NCI-H187 (cell line): ENCODE measurements around the gene FARSB.

ENCODE experiments used
- DNase-seq, 2 experiments: peaks; one replicate each; lab custom pipeline; 2025; lab: John Stamatoyannopoulos, UW

Gene FARSB

GRCh38 chr2:222663479-222663878 is 7.6 kb upstream of the FARSB start:
- DNase-seq = no peak

DNA sequence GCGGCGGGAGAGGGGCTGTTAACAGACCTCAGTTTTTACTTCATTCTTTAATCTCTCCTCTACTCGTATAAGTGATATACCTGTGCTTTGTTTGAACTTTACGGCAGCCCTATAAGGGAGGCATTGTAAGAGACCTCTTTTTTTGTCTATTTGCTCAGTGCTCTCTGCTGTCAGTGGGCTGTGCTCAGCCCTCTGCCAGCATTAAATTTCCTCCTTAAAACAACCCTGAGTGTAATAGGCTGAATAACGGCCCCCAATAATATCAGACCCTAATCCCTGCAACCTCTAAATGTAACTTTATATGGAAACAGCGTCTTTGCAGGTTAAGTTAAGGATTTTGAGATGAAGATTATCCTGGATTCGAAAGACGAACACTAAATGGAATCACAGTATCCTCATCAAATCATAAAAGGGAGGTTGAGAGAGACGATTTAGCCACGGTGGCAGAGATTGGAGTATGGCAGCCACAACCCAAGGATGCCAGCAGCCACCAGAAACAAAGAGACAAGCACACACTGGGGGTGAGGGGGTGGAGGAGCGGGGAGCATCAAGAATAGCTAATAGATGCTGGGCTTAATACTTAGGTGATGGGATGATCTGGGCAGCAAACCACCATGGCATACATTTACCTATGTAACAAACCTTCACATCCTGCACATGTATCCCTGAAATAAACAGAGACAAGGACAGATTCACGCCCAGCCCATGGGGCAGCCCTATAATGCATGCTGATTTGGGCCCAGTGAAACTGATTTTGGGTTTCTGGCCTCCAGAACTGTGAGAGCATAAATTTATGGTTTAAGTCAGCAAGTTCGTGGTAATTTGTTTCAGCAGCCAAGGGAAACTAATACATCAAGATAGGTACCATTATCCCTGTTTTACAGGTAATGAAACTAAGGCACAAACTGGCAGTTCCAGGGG is 894 bp upstream of the FARSB start:
- DNase-seq = no peak

GRCh38 chr2:222653280-222653679 is 2.6 kb downstream of the FARSB start:
- DNase-seq = no peak

GRCh38 chr2:222652491-222653255 is 3.2 kb downstream of the FARSB start:
- DNase-seq = no peak

- DNase-seq = no peak
These were observed 4.0 kb downstream of the FARSB start for GRCh38 chr2:222651718-222652418.

DNA sequence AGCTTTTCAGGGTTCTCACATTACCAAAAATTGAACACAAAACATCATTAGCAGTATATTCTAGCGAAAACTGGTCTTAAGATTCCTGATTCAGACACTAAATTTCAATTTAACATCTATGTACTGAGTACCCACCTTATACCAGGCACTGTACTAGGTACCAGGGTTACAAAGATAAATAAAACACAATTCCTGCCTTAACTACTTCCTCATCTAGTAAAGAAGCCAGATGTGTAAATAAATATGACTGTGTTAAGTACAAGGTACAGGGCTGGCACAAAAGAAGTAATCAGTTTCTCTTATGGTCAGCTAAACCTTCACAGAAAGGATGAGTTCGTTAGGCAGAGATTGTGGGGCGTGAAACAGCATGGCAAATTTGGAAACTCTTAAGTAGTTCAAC is 6.1 kb downstream of the FARSB start:
- DNase-seq = no peak

- DNase-seq = no peak
These were observed 9.9 kb downstream of the FARSB start for GRCh38 chr2:222646008-222646407.

- DNase-seq = no peak
These were observed 12.8 kb downstream of the FARSB start for GRCh38 chr2:222643134-222643533.

- no peak for DNase-seq
These were observed 14.6 kb downstream of the FARSB start for GRCh38 chr2:222641336-222641735.

- no peak for DNase-seq
These were observed 18.8 kb downstream of the FARSB start for GRCh38 chr2:222637067-222637466.

GRCh38 chr2:222635295-222635694 is 20.6 kb downstream of the FARSB start:
- DNase-seq = no peak

DNA sequence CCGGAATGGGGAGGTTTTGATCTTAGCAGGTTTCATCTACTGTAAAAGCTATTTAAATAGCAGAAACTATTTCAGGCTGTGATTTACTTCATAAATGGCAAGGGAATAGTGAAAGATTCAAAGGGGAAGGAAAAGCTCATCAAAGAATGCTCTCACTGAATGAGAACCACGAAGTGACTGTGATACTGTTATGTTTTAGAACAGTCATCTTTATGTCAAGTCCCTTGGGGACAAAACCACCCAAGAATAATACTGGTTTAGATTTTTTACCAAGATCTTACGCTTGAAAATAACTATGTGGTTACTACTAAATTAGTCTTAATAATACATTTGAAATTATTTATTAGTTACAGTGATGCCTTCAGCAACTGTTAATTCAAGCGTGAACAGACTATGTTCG is 28.1 kb downstream of the FARSB start:
- no peak for DNase-seq

DNA sequence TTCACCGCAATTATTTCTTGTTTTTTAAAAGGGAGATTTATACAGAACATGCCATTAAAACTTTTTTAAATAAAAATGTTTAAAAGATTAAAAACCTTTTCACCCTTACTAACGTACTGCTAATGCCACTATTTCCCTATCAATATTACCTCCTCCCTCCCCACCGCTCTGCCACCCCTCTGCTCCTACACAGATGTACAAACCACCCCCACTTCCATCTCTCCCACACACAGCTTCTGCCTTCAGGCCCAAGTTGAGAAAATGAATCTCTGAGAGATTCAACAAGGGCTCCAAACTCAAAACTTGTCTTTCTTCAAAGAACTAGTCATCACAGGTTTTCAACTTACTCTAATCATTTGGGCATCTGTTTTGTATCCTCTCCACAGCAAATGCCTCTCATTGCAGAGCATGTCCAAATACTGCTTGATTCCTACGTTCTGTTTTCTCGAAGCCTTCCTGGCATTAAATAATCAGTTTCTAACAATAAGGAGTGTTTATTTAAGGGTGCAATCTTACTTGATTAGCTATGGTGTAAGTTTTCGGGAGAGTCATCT is 32.1 kb downstream of the FARSB start:
- DNase-seq = no peak

DNA sequence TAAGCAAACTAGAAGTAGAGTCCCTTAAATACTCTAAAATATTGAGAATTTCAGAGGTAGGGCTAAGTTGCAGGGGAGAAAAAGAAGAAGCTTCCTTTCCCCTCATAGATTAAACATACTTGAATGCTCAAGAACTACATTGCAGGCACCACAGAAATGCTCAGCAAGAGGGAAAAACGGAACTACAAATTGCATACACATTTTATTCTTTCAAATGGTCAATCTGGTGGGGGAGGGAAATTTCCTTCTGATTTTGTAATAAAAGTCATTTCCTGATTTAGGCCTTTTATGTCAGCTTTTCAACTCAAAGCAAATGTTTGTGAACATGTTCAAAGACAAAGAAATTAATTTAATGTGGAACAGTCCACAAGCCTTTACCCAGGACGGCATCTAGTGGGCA is 33.0 kb downstream of the FARSB start:
- DNase-seq = no peak

- DNase-seq = no peak
These were observed 34.0 kb downstream of the FARSB start for GRCh38 chr2:222621893-222622292.

GRCh38 chr2:222615320-222615719 is 40.6 kb downstream of the FARSB start:
- no peak for DNase-seq

GRCh38 chr2:222613715-222614331 is 42.1 kb downstream of the FARSB start:
- no peak for DNase-seq

DNA sequence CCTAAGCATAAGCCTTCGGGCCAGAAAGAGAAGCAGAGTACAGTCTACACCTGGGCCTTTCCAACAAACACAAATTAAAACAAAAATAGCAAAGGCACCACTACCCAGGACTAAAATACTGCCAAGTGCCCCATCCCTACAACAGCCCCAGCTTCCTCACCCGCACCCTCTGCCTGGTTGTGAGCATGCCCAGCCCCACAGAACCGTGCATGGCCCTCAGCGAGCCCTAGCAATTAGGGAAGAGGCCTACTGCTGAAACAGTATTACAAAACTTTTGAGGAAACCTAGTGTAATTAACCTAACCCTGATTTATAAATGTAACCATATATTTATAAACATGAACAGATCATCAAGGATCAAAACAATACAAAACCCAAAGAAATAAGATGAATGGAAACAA is 44.2 kb downstream of the FARSB start:
- no peak for DNase-seq

DNA sequence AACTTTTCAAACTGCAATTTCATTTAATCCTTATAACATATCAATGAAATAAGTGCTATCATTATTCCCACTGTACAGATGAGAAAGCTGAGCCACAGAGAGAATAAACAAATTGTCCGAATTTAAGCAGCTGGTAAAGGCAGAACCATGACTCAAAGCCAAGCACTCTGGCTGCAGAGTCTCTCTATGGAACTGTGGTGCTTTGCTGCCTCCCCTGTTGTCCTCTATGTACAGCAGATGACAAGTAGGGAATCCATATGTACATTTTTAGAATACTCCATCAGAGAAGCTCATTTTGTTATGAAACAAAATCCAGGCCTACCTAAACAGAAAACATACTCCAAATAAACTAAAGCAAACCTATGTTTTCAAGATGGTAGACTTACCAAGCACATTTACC is 45.1 kb downstream of the FARSB start:
- no peak for DNase-seq

GRCh38 chr2:222609381-222609780 is 46.5 kb downstream of the FARSB start:
- DNase-seq = no peak

GRCh38 chr2:222608081-222608480 is 47.8 kb downstream of the FARSB start:
- DNase-seq = no peak

DNA sequence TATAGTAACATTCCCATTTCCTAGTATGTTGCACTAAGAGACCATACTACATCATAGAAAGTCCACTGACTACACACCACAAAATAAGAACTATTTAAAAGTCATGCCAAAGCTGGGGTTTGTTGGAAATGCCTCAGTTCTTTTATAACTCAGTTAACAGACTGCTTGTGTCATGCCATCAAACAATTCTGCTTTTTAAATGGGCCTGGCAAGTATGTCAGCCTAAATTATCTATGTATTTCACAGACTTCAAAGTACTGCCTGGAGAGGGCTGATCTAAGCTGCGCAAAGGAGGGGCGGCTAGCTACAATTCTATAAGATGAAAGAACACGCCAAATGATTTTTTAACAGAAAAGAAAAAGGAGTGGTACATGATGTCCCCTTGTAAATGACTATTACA is 49.6 kb downstream of the FARSB start:
- no peak for DNase-seq
